CD14-positive monocyte (primary cell): ENCODE measurements around the gene LRRC3. TPM values are rescaled to one million over a fixed set of nuclear protein-coding genes. Genes with fewer than 3 reads are reported as not detected.

Source experiments
- DNase-seq, 3 donors: peaks; one replicate each; pipeline ENCODE4 v3.0.0-alpha.2; 2011 to 2022
- H2AFZ ChIP-seq: 2 replicates; pipeline ENCODE4 v1.6.0; 2012; ENCODE audit warnings: mild to moderate bottlenecking, low read depth, low read length, inconsistent platforms; ENCODE audit not compliant: insufficient read depth, poor library complexity, severe bottlenecking
- H3K27ac ChIP-seq, 2 donors: 1 replicate in 1 of 2; 2 replicates in 1 of 2; pipeline ENCODE4 v1.5.1; 2012 to 2013; ENCODE audit warnings: low read length in 2 of 2, control low read depth in 1 of 2, inconsistent platforms in 1 of 2, low read depth in 1 of 2, mild to moderate bottlenecking in 1 of 2
- H3K27me3 ChIP-seq, 2 donors: one replicate each; pipeline versions ENCODE4 v1.6.0 to v1.6.1; 2011 to 2013; ENCODE audit warnings: low read length in 2 of 2; ENCODE audit not compliant: control insufficient read depth in 2 of 2, insufficient read depth in 2 of 2
- H3K36me3 ChIP-seq, 2 donors: replicated peaks in 1 of 2; 1 replicate in 1 of 2; 2 replicates in 1 of 2; pipeline versions ENCODE4 v1.5.1 to v1.6.1; 2012 to 2013; ENCODE audit warnings: low read length in 2 of 2, control low read depth in 1 of 2, inconsistent platforms in 1 of 2, mild to moderate bottlenecking in 1 of 2; ENCODE audit not compliant: insufficient read depth in 2 of 2, control insufficient read depth in 1 of 2
- H3K4me1 ChIP-seq, 2 donors: 1 replicate in 1 of 2; 2 replicates in 1 of 2; pipeline versions ENCODE4 v1.5.1 to v1.6.1; 2012 to 2013; ENCODE audit warnings: low read length in 2 of 2, control low read depth in 1 of 2, inconsistent platforms in 1 of 2, mild to moderate bottlenecking in 1 of 2, moderate library complexity in 1 of 2; ENCODE audit not compliant: insufficient read depth in 2 of 2, control insufficient read depth in 1 of 2
- H3K4me2 ChIP-seq: replicated peaks from 2 replicates; pipeline ENCODE3; 2012; ENCODE audit warnings: low read length, moderate library complexity, mild to moderate bottlenecking; ENCODE audit not compliant: poor library complexity, severe bottlenecking; ENCODE audit errors: extremely low read depth
- H3K4me3 ChIP-seq, 3 experiments: fragments of 200-600 bp in 1 of 3; sonication (generic) in 1 of 3; replicated peaks in 1 of 3; 1 replicate in 2 of 3; 2 replicates in 1 of 3; pipeline ENCODE4 v1.5.1; 2011 to 2013; ENCODE audit warnings: low read length in 3 of 3, mild to moderate bottlenecking in 3 of 3, control low read depth in 2 of 3, low read depth in 2 of 3, inconsistent platforms in 1 of 3, moderate library complexity in 1 of 3
- H3K79me2 ChIP-seq: 2 replicates; pipeline ENCODE4 v1.6.0; 2012; ENCODE audit warnings: mild to moderate bottlenecking, control low read depth, inconsistent platforms, low read length, moderate library complexity; ENCODE audit not compliant: insufficient read depth
- H3K9ac ChIP-seq: 2 replicates; pipeline ENCODE4 v1.6.0; 2017; ENCODE audit warnings: low read length, mild to moderate bottlenecking; ENCODE audit not compliant: insufficient read depth, poor library complexity, severe bottlenecking
- H3K9me3 ChIP-seq, 2 donors: replicated peaks in 1 of 2; 1 replicate in 1 of 2; 2 replicates in 1 of 2; pipeline versions ENCODE4 v1.5.1 to v1.6.1; 2012 to 2013; ENCODE audit warnings: low read length in 2 of 2, control low read depth in 1 of 2; ENCODE audit not compliant: control insufficient read depth in 1 of 2, insufficient read depth in 1 of 2
- H4K20me1 ChIP-seq: 2 replicates; pipeline ENCODE4 v1.6.0; 2012; ENCODE audit warnings: mild to moderate bottlenecking, low read length, control low read depth, moderate library complexity; ENCODE audit not compliant: insufficient read depth
- H3K27ac Mint-ChIP-seq, 7 donors: one replicate each; pipeline ENCODE4 v1.8.0; 2020; ENCODE audit warnings: mild to moderate bottlenecking in 7 of 7, mixed read lengths in 7 of 7, moderate library complexity in 6 of 7, inconsistent platforms in 2 of 7
- H3K27me3 Mint-ChIP-seq, 3 donors: one replicate each; pipeline ENCODE4 v1.8.0; 2021 to 2022; ENCODE audit warnings: low read depth in 3 of 3, mild to moderate bottlenecking in 3 of 3, mixed read lengths in 3 of 3, moderate library complexity in 3 of 3, inconsistent platforms in 1 of 3
- H3K36me3 Mint-ChIP-seq, 2 donors: one replicate each; pipeline ENCODE4 v1.8.0; 2020; ENCODE audit warnings: mixed read lengths in 2 of 2, inconsistent platforms in 1 of 2, mild to moderate bottlenecking in 1 of 2
- H3K4me1 Mint-ChIP-seq: one replicate; pipeline ENCODE4 v1.8.0; 2020; ENCODE audit warnings: mild to moderate bottlenecking, mixed read lengths
- H3K4me3 Mint-ChIP-seq, 2 donors: one replicate each; pipeline ENCODE4 v1.8.0; 2020; ENCODE audit warnings: mild to moderate bottlenecking in 2 of 2, mixed read lengths in 2 of 2, moderate library complexity in 1 of 2
- H3K9me3 Mint-ChIP-seq, 7 donors: one replicate each; pipeline ENCODE4 v1.8.0; 2020 to 2022; ENCODE audit warnings: mixed read lengths in 7 of 7, mild to moderate bottlenecking in 6 of 7, moderate library complexity in 6 of 7, inconsistent platforms in 2 of 7
- WGBS: methylation state at CpG from one replicate; pipeline ENCODE4 v1.1.5; 2013; ENCODE audit warnings: missing lambda C conversion rate; ENCODE audit not compliant: insufficient coverage; 5-methylcytosine and 5-hydroxymethylcytosine counted together
- intact Hi-C, 2 donors: fragments of 100-400 bp; cut with micrococcal nuclease; formaldehyde crosslinking; loops; one replicate each; pipeline versions ENCODE4 v1.15.0 to v1.15.1; 2023
- polyA plus RNA-seq, 3 donors: library from polyadenylated mRNA; depleted of rRNA in 1 of 3; unstranded in 2 of 3; stranded (reverse) in 1 of 3; fragments of 300-500 nt in 2 of 3; fragments of >200 nt in 1 of 3; fragmentation: Illumina TruSeq in 2 of 3; gene quantifications; 1 replicate in 2 of 3; 2 replicates in 1 of 3; pipeline ENCODE4 v1.2.3, GENCODE V29; 2012 to 2021
- TF ChIP-seq, protein P1 (sequence below): fragments of 200-600 bp; IDR thresholded peaks from one replicate; pipeline ENCODE4 v1.8.0; 2022; ENCODE audit warnings: antibody characterized with exemption, mild to moderate bottlenecking

The LRRC3 gene
- polyA plus RNA-seq, 3 donors = 0.30 to 0.59 (median 0.41) TPM

DNA sequence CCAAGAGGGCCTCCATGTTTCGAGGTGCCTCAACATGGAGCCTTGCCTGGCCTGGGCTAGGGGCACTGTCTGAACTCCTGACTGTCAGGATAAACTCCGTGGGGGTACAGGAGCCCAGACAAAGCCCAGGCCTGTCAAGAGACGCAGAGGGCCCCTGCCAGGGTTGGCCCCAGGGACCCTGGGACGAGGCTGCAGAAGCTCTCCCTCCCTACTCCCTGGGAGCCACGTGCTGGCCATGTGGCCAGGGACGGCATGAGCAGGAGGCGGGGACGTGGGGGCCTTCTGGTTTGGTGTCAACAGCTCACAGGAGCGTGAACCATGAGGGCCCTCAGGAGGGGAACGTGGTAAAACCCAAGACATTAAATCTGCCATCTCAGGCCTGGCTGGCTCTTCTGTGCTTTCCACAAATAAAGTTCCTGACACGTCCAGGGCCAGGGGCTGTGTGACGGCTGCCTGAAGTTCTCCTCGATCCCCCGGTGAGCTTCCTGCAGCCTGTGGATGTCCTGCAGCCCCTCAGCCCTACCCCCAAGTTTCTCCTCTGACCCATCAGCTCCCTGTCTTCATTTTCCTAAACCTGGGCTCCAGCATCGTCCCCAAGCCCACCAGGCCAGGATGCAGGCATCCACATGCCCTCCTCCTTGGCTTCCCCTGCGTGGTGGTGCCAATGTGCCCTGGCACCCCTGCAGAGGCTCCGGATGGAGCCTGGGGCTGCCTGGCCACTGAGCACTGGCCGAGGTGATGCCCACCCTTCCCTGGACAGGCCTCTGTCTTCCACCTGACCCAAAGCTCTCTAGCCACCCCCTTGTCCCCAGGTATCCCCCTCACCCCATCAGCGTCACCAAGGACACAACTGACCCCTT is 12.8 kb upstream of the LRRC3 start:
- Histone ChIP-seq H3K79me2 (no peaks in the 10 kb centered on the region), H3K4me3 (no peak overlapping the region), H3K27me3 (peaks cover 0 to 3% of the 10 kb centered on the region in 2 donors), H3K9ac (no peak overlapping the region), H2AFZ (no peak overlapping the region), H3K27ac (no peak overlapping the region), H3K4me1 (no peaks in the 10 kb centered on the region), H3K4me2 (no peak overlapping the region), H3K36me3 (peaks cover 53 to 61% of the 10 kb centered on the region in 2 donors), H4K20me1 (peaks cover 4% of the 10 kb centered on the region), H3K9me3 (peaks cover 0 to 11% of the 10 kb centered on the region in 2 donors)
- H3K4me1 Mint-ChIP-seq = peaks cover 2% of the 10 kb centered on the region
- intact Hi-C loops = no loop called here
- H3K27me3 Mint-ChIP-seq = peaks cover 8 to 17% (median 10%) of the 10 kb centered on the region in 3 donors
- peaks cover 43 to 63% of the 10 kb centered on the region in 2 donors for H3K36me3 Mint-ChIP-seq
- TF ChIP-seq, protein P1, sequence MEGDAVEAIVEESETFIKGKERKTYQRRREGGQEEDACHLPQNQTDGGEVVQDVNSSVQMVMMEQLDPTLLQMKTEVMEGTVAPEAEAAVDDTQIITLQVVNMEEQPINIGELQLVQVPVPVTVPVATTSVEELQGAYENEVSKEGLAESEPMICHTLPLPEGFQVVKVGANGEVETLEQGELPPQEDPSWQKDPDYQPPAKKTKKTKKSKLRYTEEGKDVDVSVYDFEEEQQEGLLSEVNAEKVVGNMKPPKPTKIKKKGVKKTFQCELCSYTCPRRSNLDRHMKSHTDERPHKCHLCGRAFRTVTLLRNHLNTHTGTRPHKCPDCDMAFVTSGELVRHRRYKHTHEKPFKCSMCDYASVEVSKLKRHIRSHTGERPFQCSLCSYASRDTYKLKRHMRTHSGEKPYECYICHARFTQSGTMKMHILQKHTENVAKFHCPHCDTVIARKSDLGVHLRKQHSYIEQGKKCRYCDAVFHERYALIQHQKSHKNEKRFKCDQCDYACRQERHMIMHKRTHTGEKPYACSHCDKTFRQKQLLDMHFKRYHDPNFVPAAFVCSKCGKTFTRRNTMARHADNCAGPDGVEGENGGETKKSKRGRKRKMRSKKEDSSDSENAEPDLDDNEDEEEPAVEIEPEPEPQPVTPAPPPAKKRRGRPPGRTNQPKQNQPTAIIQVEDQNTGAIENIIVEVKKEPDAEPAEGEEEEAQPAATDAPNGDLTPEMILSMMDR = no peak
- peak overlapping the region in 1 of 7 donors; percentile 20 for H3K27ac Mint-ChIP-seq
- H3K9me3 Mint-ChIP-seq = peaks cover 8 to 31% (median 15%) of the 10 kb centered on the region in 7 donors
- H3K4me3 Mint-ChIP-seq = no peak overlapping the region
- no peak for DNase-seq
- 91% methylated on average over 18 of the region's 19 CpGs for WGBS

GRCh38 chr21:44443291-44443890 is 11.9 kb upstream of the LRRC3 start:
- no peak for DNase-seq
- peaks cover 2% of the 10 kb centered on the region for H3K4me1 Mint-ChIP-seq

More at GRCh38 chr21:44443291-44443890, 11.9 kb upstream of the LRRC3 start:
- H3K9ac ChIP-seq = no peak overlapping the region
- H3K4me1 ChIP-seq = no peaks in the 10 kb centered on the region
- no peak overlapping the region for H3K4me3 ChIP-seq
- H3K79me2 ChIP-seq = no peaks in the 10 kb centered on the region
- Mint-ChIP-seq H3K27me3 (peaks cover 12 to 19% (median 13%) of the 10 kb centered on the region in 3 donors), H3K36me3 (peaks cover 37 to 54% of the 10 kb centered on the region in 2 donors), H3K27ac (peak overlapping the region in 2 of 7 donors; percentile 1 to 46), H3K4me3 (no peak overlapping the region), H3K9me3 (peaks cover 8 to 31% (median 16%) of the 10 kb centered on the region in 7 donors)
- intact Hi-C loops = no loop called here
- H3K27me3 ChIP-seq = peaks cover 0 to 3% of the 10 kb centered on the region in 2 donors
- no peak overlapping the region for H3K27ac ChIP-seq
- TF ChIP-seq, protein P1 = no peak
- WGBS = 88% methylated on average over 14 of the region's 17 CpGs
- H3K9me3 ChIP-seq = peaks cover 0 to 11% of the 10 kb centered on the region in 2 donors
- no peaks in the 10 kb centered on the region for H4K20me1 ChIP-seq
- no peak overlapping the region for H3K4me2 ChIP-seq
- H2AFZ ChIP-seq = no peak overlapping the region
- H3K36me3 ChIP-seq = peaks cover 44 to 52% of the 10 kb centered on the region in 2 donors
